Neuronal stem cell (in vitro differentiated cells): ENCODE data around the gene NR4A3.

Source experiments
- DNase-seq: peaks from one replicate; pipeline ENCODE4 v3.0.0-alpha.2; 2013; ENCODE audit warnings: low spot score
- H2AFZ ChIP-seq: one replicate; pipeline ENCODE4 v1.6.1; 2013; ENCODE audit warnings: mild to moderate bottlenecking, low read length, inconsistent platforms
- H2AK5ac ChIP-seq: 2 replicates; pipeline ENCODE4 v1.6.1; 2013; ENCODE audit warnings: low read depth, mild to moderate bottlenecking, inconsistent platforms, low read length, moderate library complexity, mixed read lengths
- H2BK120ac ChIP-seq: 2 replicates; pipeline ENCODE4 v1.6.1; 2013; ENCODE audit warnings: low read depth, mild to moderate bottlenecking, inconsistent platforms, low read length, moderate library complexity, mixed read lengths
- H2BK12ac ChIP-seq: one replicate; pipeline ENCODE4 v1.6.1; 2013; ENCODE audit warnings: low read length, inconsistent platforms
- H2BK15ac ChIP-seq: 2 replicates; pipeline ENCODE4 v1.6.1; 2013; ENCODE audit warnings: mild to moderate bottlenecking, low read length, inconsistent platforms, mixed read lengths
- H2BK5ac ChIP-seq: one replicate; pipeline ENCODE4 v1.6.1; 2013; ENCODE audit warnings: inconsistent platforms, mild to moderate bottlenecking, low read length, moderate library complexity
- H3K14ac ChIP-seq: one replicate; pipeline ENCODE4 v1.6.1; 2013; ENCODE audit warnings: low read length, inconsistent platforms
- H3K18ac ChIP-seq: 2 replicates; pipeline ENCODE4 v1.6.1; 2013; ENCODE audit warnings: low read length, inconsistent platforms
- H3K23ac ChIP-seq: 2 replicates; pipeline ENCODE4 v1.6.1; 2013; ENCODE audit warnings: low read depth, mild to moderate bottlenecking, mixed read lengths, low read length, inconsistent platforms; ENCODE audit not compliant: poor library complexity
- H3K27ac ChIP-seq: replicated peaks from 3 replicates; pipeline ENCODE4 v1.5.1; 2013; ENCODE audit warnings: low read length, inconsistent platforms
- H3K27me3 ChIP-seq, 3 experiments: 2 replicates each; pipeline ENCODE4 v1.6.1; 2013; ENCODE audit warnings: low read length in 3 of 3, mild to moderate bottlenecking in 2 of 3, inconsistent platforms in 1 of 3, low read depth in 1 of 3, mixed read lengths in 1 of 3, moderate library complexity in 1 of 3; ENCODE audit not compliant: control insufficient read depth in 3 of 3, insufficient read depth in 3 of 3
- H3K36me3 ChIP-seq, 2 donors: replicated peaks in 1 of 2; 2 replicates each; pipeline ENCODE4 v1.6.1; 2013; ENCODE audit warnings: low read length in 2 of 2; ENCODE audit not compliant: control insufficient read depth in 2 of 2, insufficient read depth in 2 of 2
- H3K4ac ChIP-seq: 2 replicates; pipeline ENCODE4 v1.6.1; 2013; ENCODE audit warnings: inconsistent platforms, mild to moderate bottlenecking, low read length, moderate library complexity
- H3K4me1 ChIP-seq, 2 donors: 1 replicate in 1 of 2; 2 replicates in 1 of 2; pipeline ENCODE4 v1.6.1; 2013; ENCODE audit warnings: low read length in 2 of 2, low read depth in 1 of 2; ENCODE audit not compliant: control insufficient read depth in 2 of 2, insufficient read depth in 1 of 2
- H3K4me2 ChIP-seq: one replicate; pipeline ENCODE4 v1.6.1; 2013; ENCODE audit warnings: mild to moderate bottlenecking, low read length, inconsistent platforms; ENCODE audit not compliant: insufficient read depth, poor library complexity, severe bottlenecking
- H3K4me3 ChIP-seq, 2 donors: 2 replicates each; pipeline ENCODE4 v1.5.1; 2013; ENCODE audit warnings: low read length in 2 of 2, mild to moderate bottlenecking in 2 of 2, inconsistent platforms in 1 of 2, moderate library complexity in 1 of 2
- H3K79me1 ChIP-seq: one replicate; pipeline ENCODE4 v1.6.1; 2013; ENCODE audit warnings: low read depth, mild to moderate bottlenecking, inconsistent platforms, low read length, moderate library complexity
- H3K9ac ChIP-seq: one replicate; pipeline ENCODE4 v1.6.1; 2013; ENCODE audit warnings: mild to moderate bottlenecking, low read depth, low read length, inconsistent platforms; ENCODE audit not compliant: poor library complexity
- H3K9me3 ChIP-seq, 2 donors: replicated peaks in 1 of 2; 2 replicates each; pipeline versions ENCODE3 to v1.6.1; 2013; ENCODE audit warnings: low read length in 2 of 2, mild to moderate bottlenecking in 2 of 2, inconsistent platforms in 1 of 2, low read depth in 1 of 2, mixed read lengths in 1 of 2, moderate library complexity in 1 of 2; ENCODE audit not compliant: control insufficient read depth in 2 of 2, insufficient read depth in 1 of 2
- H4K8ac ChIP-seq: one replicate; pipeline ENCODE4 v1.6.1; 2013; ENCODE audit warnings: low read depth, mild to moderate bottlenecking, inconsistent platforms, low read length, moderate library complexity
- H4K91ac ChIP-seq: one replicate; pipeline ENCODE4 v1.6.1; 2013; ENCODE audit warnings: low read length, low read depth, mild to moderate bottlenecking, inconsistent platforms; ENCODE audit not compliant: poor library complexity
- WGBS, 2 donors: extraction: QIAGEN DNeasy Blood & Tissue Kit; methylation state at CpG; one replicate each; pipeline ENCODE4 v1.1.7; 2013; ENCODE audit warnings: missing lambda C conversion rate in 2 of 2, mixed read lengths in 1 of 2; ENCODE audit not compliant: insufficient read length in 2 of 2, insufficient replicate concordance in 1 of 2; ENCODE audit errors: extremely low coverage in 2 of 2; 5-methylcytosine and 5-hydroxymethylcytosine counted together

NR4A3 gene

DNA sequence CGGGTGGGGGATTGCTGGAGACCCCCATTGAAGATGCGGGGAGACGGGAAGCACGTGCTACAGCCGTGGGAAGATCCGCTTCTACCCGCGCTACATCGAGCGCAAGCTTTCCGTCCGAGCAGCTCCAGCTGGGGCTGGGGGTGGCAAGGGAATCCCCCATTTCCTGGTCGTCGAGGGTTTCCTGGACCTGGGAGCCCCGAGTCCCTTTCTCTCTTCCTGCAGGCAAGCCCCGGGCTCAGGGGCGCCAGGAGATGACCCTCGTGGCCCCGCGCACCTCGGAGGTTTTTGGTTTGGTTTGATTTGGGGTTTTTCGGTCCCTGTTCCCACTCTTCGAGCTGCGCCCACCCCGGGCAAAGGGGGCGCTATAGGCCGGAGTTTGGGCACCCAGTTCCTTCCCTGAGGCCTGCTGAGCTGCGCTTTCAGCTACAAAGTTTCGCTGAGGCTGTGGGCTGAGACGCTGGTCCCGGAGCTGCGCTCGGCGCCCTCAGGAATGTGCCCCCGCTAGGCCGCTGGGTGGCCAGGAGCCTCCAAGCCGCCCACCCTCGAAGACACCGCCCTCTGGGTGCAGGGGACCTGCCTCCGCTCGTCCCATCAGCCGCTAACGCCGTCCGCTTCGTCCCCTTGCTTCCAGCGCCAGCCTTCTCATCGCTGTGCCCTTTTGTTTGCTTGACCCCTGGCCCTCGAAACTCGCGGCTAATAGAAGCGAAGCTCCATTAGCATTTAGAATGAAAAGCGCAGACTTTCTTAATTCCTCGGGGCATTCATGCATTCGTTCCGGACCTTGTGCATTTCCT is 2.9 kb downstream of the NR4A3 start:
- H4K8ac ChIP-seq: peak overlapping the region; percentile 87
- peak overlapping the region; percentile 28 for H2BK120ac ChIP-seq
- peaks cover 0 to 2% of the 10 kb centered on the region in 2 donors for H3K9me3 ChIP-seq
- H3K27ac ChIP-seq: no peak overlapping the region
- H3K14ac ChIP-seq: no peak overlapping the region
- no CpG with 5 or more reads among the region's 56 CpGs for WGBS, 2 donors
- peak overlapping the region; percentile 69 to 76 for H3K4me3 ChIP-seq
- H3K4ac ChIP-seq: no peak overlapping the region
- peaks cover 4% of the 10 kb centered on the region for H3K79me1 ChIP-seq
- no peak overlapping the region for H4K91ac ChIP-seq
- H3K27me3 ChIP-seq: peaks cover 0 to 65% (median 21%) of the 10 kb centered on the region in 3 experiments
- no peak overlapping the region for H2BK12ac ChIP-seq
- peak overlapping the region; percentile 82 for H3K23ac ChIP-seq
- peak overlapping the region; percentile 98 for H2BK15ac ChIP-seq
- peak overlapping the region; percentile 98 for H2AFZ ChIP-seq
- H3K4me1 ChIP-seq: peaks cover 2 to 16% of the 10 kb centered on the region in 2 donors
- peak overlapping the region; percentile 15 for H3K9ac ChIP-seq
- peak; percentile 80 for DNase-seq
- peak overlapping the region; percentile 98 for H3K18ac ChIP-seq
- H2BK5ac ChIP-seq: no peak overlapping the region
- peak overlapping the region; percentile 18 for H2AK5ac ChIP-seq
- H3K36me3 ChIP-seq: peaks cover 0 to 7% of the 10 kb centered on the region in 2 donors
- peak overlapping the region; percentile 100 for H3K4me2 ChIP-seq

DNA sequence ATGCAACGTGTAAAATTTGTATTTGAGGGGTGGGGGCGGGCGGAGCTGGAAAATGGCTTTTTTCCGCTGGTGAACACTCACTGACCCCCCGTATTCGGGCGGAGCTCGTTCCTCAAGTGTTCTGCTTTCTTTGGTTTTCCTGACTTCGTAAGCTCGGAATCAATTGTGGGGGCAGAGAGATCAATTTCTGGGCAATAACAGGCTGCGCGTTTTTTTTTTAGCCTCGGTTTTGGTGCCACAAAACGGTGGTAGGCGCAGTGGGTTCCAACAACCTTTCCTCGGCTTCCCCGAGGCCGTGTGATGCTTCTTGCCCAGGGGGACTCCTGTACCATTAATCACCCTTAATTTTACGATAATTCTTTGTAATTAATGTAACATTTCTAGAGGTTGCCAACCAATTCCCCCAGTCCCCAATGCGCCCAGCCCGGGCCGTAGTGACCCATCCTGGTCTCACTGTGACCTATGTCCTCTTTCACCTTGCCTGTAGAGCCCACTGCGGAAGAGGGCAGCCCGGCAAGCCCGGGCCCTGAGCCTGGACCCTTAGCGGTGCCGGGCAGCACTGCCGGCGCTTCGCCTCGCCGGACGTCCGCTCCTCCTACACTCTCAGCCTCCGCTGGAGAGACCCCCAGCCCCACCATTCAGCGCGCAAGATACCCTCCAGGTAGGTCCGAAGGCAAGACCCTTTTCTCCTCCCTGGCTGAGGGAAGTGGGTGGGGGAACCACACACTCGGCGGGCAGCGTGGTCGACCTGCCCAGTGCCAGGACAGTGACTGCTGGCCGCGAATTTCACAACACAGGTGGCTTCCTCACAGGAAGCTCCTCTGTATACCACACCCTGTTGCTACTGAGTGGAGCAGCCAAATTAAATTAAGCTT is 3.7 kb downstream of the NR4A3 start:
- no peak overlapping the region for H2BK5ac ChIP-seq
- H3K9me3 ChIP-seq: peaks cover 0 to 2% of the 10 kb centered on the region in 2 donors
- peak overlapping the region; percentile 93 for H2BK12ac ChIP-seq
- no peak overlapping the region for H4K91ac ChIP-seq
- H3K4me1 ChIP-seq: peaks cover 2 to 16% of the 10 kb centered on the region in 2 donors
- no peak overlapping the region for H3K27ac ChIP-seq
- H3K27me3 ChIP-seq: peaks cover 0 to 70% (median 23%) of the 10 kb centered on the region in 3 experiments
- no peak overlapping the region for H4K8ac ChIP-seq
- no peak overlapping the region for H3K23ac ChIP-seq
- H3K79me1 ChIP-seq: peaks cover 4% of the 10 kb centered on the region
- H3K4me3 ChIP-seq: peak overlapping the region; percentile 64 to 69
- WGBS, 2 donors: no CpG with 5 or more reads among the region's 44 CpGs
- H3K9ac ChIP-seq: no peak overlapping the region
- H3K14ac ChIP-seq: no peak overlapping the region
- no peak overlapping the region for H3K4ac ChIP-seq
- H3K36me3 ChIP-seq: peaks cover 0 to 7% of the 10 kb centered on the region in 2 donors
- H2BK15ac ChIP-seq: peak overlapping the region; percentile 90
- peak overlapping the region; percentile 81 for H3K18ac ChIP-seq
- H3K4me2 ChIP-seq: peak overlapping the region; percentile 100
- no peak overlapping the region for H2BK120ac ChIP-seq
- peak overlapping the region; percentile 98 for H2AFZ ChIP-seq
- no peak for DNase-seq
- no peak overlapping the region for H2AK5ac ChIP-seq

DNA sequence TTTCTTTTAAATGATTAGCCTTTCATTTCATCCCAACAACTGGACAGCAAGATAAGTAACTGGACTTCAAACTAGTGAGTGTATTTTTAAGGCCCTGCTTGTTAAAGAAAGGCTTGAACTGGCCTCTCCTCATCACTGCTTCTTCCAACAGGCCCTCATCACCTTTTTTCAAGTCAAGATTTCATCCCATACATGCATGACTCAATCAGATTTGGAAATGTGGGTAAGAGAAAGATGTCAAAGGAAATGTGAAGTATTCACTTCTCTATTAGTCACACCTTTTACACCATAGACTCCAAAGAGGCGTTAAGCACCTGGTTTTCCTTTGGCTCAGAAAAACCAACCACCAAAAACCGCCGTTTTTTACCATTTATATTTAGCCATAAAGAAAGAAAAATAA is 4.9 kb downstream of the NR4A3 start:
- Histone ChIP-seq H3K27ac (no peak overlapping the region), H2BK120ac (no peak overlapping the region), H3K4me1 (peaks cover 2 to 16% of the 10 kb centered on the region in 2 donors), H3K18ac (no peak overlapping the region), H3K4me2 (no peak overlapping the region), H3K27me3 (peaks cover 0 to 74% (median 23%) of the 10 kb centered on the region in 3 experiments), H3K23ac (no peak overlapping the region), H3K9ac (no peak overlapping the region), H4K8ac (no peak overlapping the region), H4K91ac (no peak overlapping the region), H2BK12ac (no peak overlapping the region), H2AFZ (no peak overlapping the region), H3K36me3 (peaks cover 0 to 7% of the 10 kb centered on the region in 2 donors), H3K4me3 (no peak overlapping the region), H2BK5ac (no peak overlapping the region), H3K4ac (no peak overlapping the region), H3K14ac (no peak overlapping the region), H2AK5ac (no peak overlapping the region), H2BK15ac (no peak overlapping the region), H3K79me1 (peaks cover 4% of the 10 kb centered on the region), H3K9me3 (peaks cover 0 to 2% of the 10 kb centered on the region in 2 donors)
- no peak for DNase-seq
- WGBS, 2 donors: no CpG with 5 or more reads among the region's 3 CpGs

DNA sequence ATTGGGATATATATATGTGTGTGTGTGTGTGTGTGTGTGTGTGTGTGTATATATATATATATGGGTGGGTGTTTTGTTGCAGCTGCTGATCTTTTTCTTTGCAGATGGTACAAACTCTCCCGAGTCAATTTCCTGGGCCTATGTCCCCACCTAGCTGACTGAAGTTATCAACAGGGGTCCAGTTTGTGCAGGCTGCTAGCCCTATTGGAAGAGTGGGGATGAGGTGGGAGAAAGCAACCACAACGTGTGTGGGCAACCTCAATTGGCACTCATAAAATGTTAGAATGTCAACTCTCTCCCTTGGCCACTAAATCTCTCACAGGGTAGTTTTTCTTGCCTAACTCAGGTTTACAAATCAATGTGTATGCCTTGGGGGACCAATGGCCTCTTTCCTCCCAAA is 5.6 kb downstream of the NR4A3 start:
- WGBS, 2 donors: no CpG with 5 or more reads among the region's 2 CpGs
- no peak overlapping the region for H3K9ac ChIP-seq
- no peak overlapping the region for H3K4me2 ChIP-seq
- H2BK15ac ChIP-seq: no peak overlapping the region
- H2AK5ac ChIP-seq: no peak overlapping the region
- H3K27ac ChIP-seq: no peak overlapping the region
- no peak overlapping the region for H3K4ac ChIP-seq
- H2BK120ac ChIP-seq: no peak overlapping the region
- peaks cover 4% of the 10 kb centered on the region for H3K79me1 ChIP-seq
- H3K18ac ChIP-seq: no peak overlapping the region
- no peak overlapping the region for H3K14ac ChIP-seq
- peaks cover 0 to 2% of the 10 kb centered on the region in 2 donors for H3K9me3 ChIP-seq
- no peak for DNase-seq
- no peak overlapping the region for H3K4me3 ChIP-seq
- H2AFZ ChIP-seq: no peak overlapping the region
- peaks cover 0 to 7% of the 10 kb centered on the region in 2 donors for H3K36me3 ChIP-seq
- H2BK5ac ChIP-seq: no peak overlapping the region
- H2BK12ac ChIP-seq: no peak overlapping the region
- peaks cover 0 to 74% (median 23%) of the 10 kb centered on the region in 3 experiments for H3K27me3 ChIP-seq
- no peak overlapping the region for H4K8ac ChIP-seq
- H3K23ac ChIP-seq: no peak overlapping the region
- peaks cover 2 to 16% of the 10 kb centered on the region in 2 donors for H3K4me1 ChIP-seq
- H4K91ac ChIP-seq: no peak overlapping the region
